HG03280 (cell line): ENCODE measurements around the gene ATF3.

Experiments
- ATAC-seq: cut with Tn5 transposase; IDR thresholded peaks from one replicate; pipeline ENCODE4 v1.9.1; 2021; ENCODE audit warnings: mild to moderate bottlenecking, moderate library complexity; ENCODE audit not compliant: unreplicated experiment

Gene ATF3

DNA sequence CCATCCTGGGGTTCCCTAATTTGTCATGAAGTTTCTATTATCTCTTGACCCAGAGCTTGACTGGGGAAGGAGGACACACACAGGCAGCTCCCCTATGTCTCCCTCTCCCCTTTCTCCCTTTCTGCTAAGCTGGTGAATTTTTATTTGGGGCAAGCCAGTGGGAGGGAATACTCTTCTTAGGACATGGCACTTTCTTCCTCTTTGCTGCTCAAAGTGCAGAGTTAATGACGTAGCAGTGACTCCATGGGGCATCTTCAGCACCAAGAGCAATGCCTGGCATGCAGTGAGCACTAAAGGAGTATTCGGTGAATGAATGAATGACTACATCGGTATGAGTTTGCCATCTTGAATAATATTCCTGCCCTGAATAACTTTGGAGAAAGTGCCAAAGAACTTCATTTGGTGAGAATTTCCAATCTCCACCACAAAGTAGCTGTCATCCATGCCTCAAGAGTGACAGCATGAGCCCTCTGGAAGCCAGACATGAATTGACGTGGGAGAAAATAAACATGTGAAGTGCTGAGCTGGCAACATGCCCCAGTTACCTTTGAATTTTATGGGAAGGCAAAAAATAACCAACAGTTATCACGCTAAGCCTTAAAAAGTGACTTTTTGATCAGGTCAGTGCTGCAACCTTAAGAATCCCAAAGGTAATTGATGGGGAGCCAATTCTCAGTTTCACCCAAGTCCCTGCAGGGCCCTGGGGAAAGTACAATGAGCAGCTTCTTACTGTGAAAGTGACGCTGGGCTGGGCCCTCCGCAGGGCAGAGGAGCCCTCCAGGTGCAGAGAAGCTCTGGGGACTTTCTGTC lies 22.1 kb upstream of the ATF3 start:
- ATAC-seq = peak; percentile 82

DNA sequence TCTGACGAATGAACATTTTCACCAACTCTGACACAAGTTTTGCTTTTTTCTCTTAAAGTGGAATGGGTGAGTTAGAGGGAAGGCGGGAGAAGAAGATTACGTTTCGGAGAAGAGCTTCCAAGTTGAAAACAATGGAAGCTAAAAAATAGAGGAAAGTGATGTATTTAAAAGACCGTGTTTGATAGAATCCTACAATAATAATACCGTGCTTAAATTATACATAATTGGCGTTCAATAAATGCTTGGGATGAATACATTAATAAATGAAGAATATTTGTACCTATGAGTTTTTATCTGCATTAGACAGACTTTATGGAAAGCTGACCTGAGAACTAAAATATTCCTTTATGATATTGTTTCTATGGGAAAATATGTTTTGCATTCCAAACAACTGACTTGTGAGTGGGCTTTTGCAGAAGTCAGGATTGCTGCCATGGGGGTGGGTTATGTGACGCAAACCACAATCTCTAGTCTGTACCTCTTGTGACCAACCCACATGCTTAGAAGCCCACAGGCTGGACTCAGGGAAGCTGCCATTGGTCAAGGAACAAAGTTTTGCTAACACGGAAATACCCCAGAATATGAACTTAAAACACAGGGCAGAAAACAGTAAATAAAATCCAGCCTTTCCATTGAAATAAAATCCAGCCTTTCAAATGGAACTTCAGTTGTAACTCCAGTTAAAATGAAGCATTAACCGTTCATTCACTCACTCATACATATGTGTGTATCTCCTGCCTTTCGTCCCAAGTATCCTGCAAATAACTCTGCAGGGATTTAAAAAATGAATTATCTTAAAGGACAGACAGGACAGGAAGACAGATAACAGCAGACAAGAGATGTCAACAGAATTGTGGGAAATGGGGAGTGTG lies 21.3 kb upstream of the ATF3 start:
- no peak for ATAC-seq

DNA sequence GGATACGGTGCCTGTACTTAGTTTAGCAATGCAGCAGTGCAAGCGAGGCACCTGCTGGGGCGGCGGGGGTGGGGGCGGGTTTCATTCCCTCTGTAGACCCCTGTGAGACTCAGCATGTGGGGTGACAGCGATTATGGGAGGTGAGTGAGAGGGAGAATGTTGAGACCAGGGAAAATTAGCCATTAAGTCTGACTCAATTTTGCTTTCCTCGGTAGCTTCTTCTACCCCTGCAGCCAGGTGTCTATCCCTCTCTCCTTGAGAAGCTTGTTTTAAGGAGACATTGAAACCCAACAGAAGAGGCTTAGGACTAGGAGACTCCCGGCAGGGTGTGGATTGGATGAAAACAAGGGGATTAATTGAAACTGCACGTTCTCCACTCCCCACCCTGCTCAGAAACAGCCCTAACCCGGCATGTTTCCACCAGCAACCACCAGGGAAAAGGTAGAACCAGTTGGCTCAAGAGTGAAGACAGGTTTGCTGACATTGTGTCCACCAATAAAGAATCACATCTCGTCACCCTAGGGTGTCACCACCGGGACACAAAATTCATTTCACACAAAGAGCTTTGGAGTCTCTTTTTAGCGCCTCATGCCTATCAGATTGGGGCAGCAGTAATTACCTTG lies 20.6 kb upstream of the ATF3 start:
- ATAC-seq = no peak

DNA sequence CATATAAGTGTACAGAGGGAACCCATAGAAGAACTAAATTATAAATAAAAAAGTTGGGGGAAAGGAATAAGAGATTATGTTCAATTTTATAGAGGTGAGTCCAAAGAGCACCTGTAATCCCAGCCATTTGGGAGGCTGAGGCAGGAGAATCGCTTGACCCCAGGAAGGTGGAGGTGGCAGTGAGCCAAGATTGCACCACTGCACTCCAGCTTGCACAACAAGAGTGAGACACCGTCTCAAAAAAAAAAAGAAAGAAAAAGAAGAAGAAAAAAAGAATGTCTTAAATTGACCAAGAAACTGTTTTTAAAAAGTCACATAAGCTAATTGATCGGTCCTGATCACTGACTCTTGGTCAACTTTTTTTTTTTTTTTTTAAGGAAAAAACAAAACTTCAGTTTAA lies 19.1 kb upstream of the ATF3 start:
- ATAC-seq = no peak

- no peak for ATAC-seq
These were observed 16.6 kb upstream of the ATF3 start for GRCh38 chr1:212591922-212592321.

DNA sequence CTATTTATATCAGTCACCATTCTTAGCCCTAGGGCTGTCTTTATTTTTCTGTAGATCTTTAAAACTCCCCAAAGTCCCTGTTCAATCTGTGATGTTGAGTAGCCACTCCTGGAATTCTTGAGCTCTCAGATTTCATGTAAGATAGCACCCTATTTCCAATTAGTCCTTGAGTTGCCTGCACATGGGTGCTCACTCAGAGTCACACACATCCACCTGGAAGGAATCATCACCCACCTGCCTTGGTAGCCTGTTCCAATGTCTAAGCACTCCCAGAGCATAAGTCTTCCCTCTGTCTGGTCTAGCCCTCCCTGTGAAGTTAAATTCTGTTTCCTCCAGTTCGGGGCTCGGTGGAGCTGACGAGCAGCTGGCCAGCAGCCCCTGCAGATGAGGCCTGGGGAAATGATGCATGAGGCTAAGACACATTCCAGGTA lies 14.7 kb upstream of the ATF3 start:
- no peak for ATAC-seq

GRCh38 chr1:212594640-212595039 lies 13.9 kb upstream of the ATF3 start:
- ATAC-seq = no peak

GRCh38 chr1:212595229-212595628 lies 13.3 kb upstream of the ATF3 start:
- no peak for ATAC-seq

GRCh38 chr1:212595787-212596714 lies 12.5 kb upstream of the ATF3 start:
- ATAC-seq = peak; percentile 96

DNA sequence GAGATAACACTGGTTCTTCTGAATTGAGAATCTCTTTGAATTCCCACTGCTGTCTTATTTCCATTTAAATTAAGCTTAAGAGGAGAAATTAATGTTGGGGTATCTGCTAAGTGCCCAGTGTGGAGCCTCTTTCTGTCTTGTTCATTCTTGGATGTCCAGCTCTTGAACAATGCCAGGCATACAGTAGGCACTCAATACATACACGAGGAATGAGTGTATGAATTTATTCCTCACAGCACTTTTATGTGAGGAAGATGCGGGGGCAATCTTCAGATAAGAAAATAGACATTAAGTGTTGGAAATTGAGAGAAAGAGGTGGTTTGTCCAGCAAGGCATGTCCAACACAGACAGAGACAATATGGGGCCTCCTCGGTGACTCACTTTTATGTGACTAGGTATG lies 11.8 kb upstream of the ATF3 start:
- no peak for ATAC-seq

DNA sequence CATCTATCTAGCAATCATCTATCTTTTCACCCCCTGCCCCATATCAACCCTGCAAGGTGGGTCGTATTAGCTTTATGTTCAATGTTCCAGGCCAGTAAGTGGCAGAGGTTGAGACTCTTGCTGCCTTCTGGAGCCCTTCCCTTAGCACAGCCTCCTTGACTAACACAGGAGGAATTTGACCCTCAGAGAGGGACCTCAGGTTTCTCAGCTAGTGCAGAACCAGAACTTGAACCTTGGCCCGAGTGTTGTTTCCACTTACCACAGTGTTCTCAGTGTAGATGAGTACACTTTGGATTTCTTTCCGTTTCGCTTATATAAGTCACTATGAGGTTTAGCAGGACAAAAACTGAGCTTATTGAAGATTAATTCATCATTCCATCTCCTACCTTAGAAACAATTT lies 11.1 kb upstream of the ATF3 start:
- ATAC-seq = no peak

DNA sequence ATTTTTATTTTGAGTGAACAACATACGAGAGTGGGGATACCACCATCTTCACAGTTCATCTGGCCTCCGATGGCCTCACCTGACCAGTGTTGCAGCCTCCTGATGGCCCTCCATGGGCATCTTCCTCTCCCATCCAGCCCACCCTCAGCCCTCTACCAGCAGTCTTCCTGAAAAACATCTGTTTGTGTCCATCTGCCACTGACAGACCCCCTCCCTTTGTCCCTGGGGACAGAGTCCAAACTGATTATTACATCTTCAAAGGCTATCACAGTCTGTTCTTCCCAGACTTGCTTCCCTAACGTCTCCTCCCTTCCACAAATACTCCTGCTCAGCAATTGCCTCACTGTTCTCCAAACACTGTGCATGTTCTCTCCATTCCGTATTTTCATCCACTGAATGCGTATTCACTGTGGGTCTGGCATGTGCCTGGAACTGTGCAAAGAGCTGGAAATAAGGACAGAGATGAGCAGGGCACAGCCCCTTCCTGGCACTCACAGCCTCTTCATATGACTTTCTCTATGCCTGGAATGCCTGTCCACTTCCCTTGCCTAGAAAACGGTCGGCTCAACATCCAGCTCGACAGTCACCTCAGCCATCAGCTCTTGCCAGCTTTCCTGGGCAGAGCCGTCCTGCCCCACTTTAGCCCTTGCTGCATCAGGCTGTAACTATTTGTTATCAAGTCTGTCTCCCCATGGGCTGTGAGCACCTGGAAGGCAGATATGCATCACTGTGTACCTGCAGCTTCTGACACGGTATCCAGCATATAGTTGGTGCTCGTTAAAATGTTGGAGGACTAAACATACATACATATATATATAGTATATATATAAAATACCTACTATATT lies 8.3 kb upstream of the ATF3 start:
- ATAC-seq = no peak

DNA sequence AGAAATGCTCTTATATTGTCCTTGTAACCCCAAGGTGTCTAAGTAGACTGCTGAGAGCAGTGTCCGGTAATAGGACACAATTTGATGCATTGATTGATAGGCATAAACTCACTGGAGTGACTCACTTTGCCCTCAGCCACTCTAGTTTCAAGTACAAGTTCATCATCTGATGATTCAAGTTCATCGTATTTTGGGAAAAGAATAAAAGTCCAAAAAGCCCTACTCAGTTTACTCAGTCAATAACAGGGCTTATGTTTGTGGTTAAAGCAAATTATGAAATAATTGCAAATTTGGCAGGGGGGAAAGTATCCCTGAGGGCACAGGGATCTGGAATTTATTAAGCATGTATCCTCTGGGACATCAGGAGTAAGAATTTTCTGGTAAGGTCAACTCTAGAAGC lies 7.6 kb upstream of the ATF3 start:
- no peak for ATAC-seq

GRCh38 chr1:212601524-212601923 lies 7.0 kb upstream of the ATF3 start:
- ATAC-seq = no peak

- no peak for ATAC-seq
These were observed 2.8 kb upstream of the ATF3 start for GRCh38 chr1:212605441-212606394.

DNA sequence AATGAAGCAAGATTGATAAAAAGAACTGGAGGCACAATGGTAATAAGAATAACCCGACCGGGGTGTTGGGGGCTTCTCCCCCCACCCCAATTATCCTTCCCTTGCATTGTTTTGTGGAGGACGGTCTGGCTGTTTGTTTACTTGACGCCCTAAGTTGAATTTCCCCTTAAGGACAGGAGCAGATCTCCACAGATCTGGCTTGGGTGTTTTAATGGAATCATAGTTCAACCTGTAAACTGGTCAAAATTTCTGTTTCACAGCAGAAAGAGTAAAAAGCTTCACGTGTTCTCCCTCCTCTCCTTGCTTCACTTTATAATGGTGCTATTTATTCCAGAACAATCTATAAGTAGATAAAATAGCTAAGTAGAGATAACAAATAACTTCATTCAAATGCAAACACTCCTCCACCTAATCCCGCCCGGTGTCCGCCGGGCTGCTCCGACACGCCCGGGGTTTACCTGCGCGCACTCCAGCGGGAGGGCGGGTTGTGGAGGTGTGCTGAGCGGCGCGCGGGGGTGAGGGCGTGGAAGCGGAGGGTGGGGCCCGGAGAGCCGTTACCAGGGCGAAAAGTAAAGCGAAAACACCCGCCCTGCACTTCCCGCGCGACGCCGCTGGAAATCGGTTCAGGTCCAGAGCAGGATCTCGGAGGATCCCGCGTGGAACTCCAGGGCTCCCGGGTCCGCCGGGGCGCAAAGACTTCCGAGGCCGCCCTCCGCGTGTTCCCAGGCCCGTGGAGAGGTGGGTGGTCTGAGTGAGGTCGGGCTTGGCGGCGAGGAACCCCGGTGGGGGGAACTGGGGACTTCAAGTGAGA lies 2.0 kb upstream of the ATF3 start:
- ATAC-seq = no peak

GRCh38 chr1:212607206-212607912 lies 1.2 kb upstream of the ATF3 start:
- ATAC-seq = peak; percentile 4
